NCI-H748 (cell line): ENCODE measurements around the gene ARHGAP24.
"Not testable (repeated sequence)": the region's sequence is repeated elsewhere in the genome, so short reads cannot be mapped to it uniquely, and the experiment has no call there.

Source experiments
- DNase-seq: peaks from one replicate; lab custom pipeline; 2025; ENCODE audit not compliant: unreplicated experiment; lab: John Stamatoyannopoulos, UW

Gene ARHGAP24

DNA sequence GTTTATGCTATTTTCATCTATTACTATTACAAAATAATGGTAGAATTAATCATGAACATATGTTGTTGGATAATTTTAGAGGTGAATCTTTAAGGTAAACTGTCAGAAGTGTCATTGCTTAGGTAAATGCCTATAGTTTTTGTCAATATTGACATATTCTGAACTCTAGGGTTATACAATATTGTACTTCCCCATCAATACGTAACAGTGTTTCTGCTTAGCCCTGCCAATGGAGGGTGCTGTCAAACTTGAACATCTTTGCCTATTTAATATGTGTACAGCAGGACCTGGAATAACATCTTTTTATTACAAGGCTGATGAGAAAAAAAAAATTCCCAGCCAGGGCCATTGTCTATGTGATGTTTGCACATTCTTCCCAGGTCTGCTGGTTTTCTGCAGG is 40.8 kb downstream of the ARHGAP24 start:
- no peak for DNase-seq

DNA sequence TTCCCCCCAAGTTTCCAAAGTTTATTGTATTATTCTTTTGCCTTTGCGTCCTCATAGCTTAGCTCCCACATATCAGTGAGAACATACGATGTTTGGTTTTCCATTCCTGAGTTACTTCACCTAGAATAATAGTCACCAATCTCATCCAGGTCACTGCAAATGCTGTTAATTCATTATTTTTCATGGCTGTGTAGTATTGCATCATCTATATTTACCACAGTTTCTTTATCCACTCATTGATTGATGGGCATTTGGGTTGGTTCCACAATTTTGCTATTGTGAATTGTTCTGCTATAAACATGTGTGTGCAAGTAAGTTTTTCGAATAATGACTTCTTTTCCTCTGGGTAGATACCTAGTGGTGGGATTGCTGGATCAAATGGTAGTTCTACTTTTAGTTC is 43.6 kb downstream of the ARHGAP24 start:
- DNase-seq: not testable (repeated sequence)

DNA sequence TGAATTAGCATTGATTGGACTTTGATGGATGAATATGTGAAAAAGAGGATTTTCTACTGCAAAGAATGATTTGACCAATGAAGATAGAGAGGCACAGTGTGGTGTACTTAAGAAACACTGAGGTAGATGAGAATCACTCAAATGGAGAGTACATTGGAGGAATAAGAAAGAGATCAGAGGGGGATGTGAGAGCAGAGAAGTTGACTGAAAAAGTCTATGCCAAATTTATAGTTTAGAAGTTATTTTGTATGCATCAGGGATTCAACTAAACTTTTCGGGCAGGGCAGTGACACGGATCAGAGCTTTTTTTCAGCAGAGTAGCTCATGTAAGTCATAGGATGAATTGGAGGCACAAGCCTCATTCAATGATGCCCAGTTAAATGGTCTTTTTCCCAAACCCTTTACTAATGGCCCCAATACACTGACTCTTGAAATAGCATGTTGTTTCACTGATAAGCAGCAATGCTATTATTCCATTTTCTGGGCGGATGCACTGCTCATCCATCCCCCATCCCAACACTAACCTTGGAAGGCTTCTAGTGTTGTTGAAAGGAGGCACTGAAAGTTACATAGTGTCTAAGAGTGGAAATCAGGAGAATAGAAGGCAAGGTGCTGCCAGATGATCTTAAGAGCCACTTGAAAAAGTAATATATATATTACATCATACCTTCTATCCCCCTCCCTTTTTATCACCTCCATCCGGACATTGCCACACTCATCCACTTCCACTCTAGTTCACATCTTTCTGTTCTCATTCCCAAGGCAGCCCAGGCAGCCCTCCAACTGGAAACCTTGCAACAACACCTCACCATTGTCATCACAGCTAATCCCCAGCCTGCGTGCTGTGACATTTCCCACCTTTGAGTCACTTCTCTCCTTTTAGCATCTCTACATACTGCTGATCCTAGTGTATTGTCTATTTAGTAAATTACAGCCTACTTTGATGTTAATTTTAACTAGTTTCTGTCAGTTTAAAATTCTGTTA is 46.1 kb downstream of the ARHGAP24 start:
- DNase-seq: no peak

DNA sequence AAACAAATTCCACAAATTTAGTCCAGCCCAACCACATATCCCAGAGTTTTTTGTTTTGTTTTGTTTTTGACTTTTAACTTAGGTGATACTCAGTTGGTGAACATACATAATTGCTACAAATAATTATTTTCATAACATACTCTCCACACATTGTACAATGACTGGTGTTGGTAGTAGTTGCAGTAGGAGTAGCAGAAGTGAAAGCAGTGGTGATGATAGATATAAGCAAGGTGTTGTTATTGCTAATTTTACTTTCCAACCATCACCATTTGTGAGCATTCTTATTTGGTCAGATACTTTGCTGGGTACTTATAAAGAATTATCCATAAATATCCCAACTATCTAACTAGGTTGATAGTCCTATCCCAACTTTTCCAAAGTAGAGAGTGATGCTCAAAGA is 47.3 kb downstream of the ARHGAP24 start:
- DNase-seq: no peak

DNA sequence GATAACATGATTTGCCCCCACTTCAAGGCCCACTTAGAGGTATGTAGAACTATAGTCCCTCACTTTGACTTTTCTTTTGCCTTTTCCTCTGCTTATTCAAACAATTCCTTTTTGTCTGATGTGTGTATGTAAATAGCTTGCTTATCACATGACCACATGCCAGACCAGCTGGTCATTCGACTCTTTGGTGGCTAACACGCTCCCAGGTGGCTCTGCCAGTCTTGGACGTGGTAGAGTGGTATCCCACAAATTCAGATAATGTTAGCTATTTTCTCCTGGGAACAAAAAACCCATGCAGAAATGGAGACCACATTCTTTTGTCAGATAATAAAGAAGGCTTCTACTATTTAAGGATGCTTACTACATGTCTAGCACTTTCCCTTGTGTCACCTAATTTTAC is 47.9 kb downstream of the ARHGAP24 start:
- peak; percentile 0 for DNase-seq

DNA sequence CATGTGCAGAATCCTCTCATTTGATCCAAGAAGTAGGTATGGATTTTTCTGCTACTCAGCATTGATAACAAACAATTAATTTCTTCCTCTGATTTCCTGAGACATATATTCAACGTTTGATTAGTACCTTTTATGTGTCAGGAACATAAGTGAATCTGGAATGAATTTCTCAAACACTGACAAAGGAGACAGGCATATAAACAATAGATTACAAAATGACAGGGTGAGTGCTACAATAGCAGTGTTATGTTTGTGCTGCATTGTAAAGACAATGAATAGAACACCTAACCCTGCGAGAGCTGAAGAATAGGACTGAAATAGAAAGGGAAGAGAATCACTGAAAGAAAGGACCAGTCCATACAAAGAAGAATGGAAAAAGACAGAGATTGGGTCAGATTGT is 52.9 kb downstream of the ARHGAP24 start:
- DNase-seq: no peak

DNA sequence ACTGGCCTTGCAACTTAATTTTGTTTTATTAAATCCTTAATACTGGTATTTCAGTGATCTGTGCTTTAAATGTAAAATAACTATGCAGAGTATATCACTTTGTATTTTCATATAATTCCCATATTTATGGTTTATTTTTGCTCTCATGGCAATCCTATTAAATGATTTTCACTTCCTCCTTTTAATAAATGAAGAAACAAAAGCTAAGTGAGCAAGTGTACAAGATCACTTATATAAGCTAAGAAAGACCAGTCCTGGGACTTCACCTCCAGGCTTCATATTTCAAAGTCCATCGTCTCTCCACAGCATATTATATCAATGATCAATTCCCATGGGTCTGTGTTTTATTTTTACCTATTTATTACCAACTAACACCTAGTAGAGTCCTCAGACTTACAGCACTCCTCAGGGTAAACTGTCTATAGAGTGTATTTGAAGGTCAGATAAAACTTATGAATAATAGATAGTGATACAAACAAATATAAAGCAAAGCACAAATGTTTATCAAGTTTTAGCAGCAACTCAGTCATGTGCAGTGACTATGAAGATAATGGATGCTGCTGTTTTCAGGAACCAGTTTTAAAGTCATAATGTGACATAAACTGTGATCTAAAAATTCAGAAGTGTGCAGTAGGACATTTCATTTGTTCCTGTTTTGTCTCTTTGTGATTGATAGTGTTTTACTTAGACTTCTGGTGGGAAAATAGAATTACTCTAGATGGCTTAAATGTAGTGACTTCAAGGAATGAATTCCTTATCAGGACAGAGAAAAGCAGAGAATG is 56.8 kb downstream of the ARHGAP24 start:
- DNase-seq: no peak

DNA sequence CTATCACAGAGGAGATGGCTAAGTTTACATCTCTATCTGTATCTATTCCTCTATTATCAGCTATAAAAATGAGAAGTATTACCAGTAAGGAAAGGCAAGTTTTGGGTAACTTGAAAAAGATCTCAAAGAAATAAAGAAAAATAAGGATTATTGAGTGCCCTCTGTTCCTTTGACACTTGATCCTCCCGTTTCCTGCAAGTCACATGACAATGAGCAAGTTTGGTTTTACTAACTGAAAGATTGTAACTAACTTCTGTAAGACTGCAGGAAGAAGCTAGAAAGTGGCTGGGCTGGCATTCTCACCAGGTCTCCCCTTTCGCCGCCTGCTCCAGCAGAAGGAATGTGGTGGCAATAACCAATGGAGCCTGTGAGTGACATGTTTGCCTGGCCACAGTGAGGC is 59.2 kb downstream of the ARHGAP24 start:
- DNase-seq: no peak

DNA sequence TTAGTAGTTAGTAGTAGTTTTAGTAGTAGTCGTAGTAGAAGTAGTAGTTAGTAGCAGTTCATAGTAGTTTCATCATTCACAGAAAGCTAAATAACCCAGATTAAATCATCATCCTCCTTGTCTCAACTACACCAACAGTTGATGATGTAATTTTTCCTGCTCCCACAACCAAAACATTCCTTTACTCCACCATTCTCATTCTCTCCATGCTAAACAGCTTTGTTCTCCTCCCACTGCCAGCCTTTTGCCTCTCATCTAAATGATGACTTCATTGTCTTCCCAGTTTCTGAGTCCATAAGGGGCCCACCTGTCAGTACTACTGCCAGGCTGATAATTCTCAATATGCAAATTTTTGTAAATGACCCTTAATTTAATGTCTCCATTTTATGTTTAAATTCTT is 68.9 kb downstream of the ARHGAP24 start:
- no peak for DNase-seq

DNA sequence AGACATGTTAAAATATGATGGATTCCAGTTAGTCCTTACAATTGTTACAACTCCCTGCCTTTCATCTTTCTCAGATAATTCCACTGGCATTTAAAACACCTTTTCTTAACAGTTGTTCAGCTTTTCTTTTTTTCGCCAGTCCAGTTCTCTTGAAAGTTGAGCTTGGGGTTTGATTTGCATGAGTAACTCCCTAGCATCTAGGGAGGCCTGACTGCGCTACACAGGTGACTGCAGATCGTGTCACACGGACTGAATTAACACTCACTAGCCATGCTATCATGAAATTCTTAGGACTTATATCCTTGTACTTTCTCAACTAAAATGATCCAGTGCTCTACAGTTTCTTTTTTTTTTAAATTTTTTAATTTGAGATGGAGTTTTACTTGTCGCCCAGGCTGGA is 69.8 kb downstream of the ARHGAP24 start:
- DNase-seq: no peak

DNA sequence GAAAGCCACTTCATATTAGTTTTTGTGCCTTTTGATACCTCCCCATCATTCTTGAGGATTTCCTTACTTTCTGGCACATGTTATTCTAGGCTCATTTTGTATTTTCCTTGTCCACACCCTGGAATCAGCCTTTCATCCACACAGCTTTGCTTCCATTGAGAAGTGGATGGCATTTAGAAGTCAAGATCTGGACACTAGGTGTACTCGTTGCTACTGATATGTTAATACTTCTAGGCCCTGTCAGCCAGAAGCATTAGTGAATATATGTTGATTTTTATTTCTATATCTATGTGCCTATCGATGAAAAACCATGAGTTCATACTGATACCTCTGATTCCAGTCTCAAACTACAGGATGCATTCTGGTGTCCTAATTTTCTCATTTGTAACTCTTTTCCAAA is 73.2 kb downstream of the ARHGAP24 start:
- no peak for DNase-seq

DNA sequence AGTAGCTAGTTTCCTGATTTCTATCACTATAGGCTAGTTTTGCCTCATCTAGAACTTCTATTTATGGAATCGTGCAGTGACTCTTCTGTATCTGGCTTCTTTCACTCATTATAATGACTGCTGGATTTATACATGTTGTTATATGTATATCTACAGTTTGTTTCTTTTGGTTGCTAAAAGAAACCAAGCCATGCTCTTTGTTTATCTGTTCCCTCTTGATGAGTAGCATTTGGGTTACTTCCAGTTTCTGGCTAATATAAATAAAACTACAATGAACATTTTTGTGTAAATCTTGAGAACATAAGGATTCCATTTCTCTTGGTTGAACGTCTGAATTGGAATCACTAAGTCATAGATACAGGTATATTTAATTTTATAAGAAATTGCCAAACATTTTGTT is 73.9 kb downstream of the ARHGAP24 start:
- DNase-seq: no peak

DNA sequence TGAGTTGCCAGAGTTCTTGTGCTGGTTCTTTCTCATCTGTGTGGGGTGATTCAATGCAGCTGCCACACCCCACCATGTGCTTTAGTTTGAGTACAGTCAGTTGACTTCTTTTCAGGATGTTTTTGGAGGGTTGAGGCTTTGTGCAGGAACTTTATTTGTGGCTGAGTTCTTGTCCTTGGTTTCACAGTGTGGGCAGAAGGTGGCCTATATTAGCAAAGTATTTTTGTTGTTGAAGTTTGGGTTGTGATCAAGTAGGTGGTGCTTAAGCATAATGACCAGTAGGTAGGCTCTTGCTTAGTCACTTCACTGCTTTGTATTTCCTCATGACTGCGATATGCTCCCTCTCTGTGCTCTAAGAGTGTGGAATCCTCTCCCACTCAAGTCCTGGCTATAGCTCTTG is 80.3 kb downstream of the ARHGAP24 start:
- DNase-seq: no peak

DNA sequence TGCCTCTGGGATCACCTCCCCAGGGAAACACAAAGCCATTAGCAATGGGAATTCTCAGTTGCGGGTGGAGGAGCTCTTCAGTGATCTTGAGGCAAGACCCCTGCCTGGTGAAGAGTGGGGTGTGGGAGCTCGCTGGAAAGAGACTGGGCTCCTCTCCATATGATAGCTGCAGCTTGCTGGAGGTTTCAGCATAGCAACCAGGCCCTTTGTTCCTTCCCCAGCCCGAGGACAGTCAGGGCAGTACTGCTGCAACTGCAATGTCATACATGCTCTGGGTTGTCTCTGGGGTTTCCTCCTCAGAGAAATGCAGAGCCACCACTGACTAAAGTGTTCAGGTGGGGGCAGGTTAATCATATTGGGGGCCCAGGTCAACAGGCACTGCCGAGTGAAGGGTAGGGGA is 81.3 kb downstream of the ARHGAP24 start:
- no peak for DNase-seq

DNA sequence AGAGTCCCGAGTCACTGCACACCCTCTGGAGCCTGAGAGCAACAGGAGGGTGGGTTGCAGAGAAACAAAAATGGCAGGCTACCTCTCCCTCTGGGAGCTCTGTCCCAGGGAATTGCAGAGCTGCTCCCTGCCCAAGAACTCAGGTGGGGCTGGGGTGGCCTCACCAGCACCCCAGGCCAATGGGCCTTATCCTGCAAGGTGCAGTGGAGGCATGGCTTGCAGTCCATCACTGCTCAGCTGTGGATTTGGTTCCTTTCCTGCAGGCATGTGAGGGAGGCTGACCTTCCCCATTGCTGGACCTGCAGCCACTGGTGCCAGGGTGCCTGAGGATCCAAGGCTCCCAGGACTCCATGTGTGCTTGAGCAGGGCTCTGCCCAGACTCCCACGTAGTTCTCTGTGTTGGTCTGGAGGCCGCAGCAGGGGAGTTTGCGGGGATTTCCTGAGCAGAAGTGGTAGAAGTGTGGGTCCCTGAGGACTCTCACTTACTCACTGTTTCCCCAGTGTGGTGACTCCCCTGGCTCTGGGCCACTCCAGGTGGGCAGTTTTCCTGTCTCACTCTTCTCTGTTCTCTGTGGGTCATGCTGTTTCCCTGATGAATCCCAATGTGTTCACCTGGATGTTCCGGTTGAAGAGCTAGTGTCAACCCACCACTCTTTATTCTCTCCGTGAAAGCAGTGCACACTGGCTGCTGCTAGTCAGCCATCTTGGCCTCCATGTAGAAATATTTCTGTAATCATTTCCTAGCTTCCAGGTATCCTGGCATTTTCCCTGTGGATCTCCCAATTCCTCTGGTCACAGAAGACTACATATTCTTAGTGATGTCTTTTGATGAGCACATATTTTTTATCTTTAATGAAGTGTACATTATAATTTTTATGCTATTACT is 82.3 kb downstream of the ARHGAP24 start:
- no peak for DNase-seq

DNA sequence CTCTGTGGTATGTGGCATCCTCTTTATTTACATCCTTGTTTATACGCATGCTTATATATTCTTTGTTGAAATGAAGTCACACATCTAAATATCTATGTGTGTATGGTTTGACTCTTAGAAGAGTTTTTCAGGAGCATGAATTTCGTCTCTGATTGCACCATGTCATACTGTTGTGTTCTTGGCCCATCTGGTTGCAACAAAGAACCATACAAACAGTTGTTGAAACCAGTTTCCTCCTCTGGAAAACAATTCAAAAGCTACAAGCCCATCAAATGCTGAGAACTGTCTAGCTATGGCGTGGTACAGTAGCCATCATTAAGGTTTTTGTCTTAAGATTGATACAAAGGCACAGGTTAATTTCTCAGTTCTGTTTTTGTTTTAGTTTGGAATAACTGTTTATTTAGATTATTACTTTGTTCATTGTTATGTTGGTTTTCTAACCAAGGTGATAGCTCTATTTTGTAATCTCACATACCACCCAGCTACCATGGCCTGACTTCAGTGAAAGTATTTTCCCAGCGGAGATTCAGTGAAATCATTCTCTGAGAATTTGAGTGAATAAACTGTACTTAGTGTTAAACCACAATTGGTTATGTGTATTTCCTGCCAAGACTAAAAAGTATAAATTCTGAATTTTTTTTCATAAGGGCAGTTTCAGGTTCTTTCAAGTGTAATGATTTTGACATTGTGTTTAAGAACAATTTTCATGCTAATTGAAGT is 91.0 kb downstream of the ARHGAP24 start:
- no peak for DNase-seq

DNA sequence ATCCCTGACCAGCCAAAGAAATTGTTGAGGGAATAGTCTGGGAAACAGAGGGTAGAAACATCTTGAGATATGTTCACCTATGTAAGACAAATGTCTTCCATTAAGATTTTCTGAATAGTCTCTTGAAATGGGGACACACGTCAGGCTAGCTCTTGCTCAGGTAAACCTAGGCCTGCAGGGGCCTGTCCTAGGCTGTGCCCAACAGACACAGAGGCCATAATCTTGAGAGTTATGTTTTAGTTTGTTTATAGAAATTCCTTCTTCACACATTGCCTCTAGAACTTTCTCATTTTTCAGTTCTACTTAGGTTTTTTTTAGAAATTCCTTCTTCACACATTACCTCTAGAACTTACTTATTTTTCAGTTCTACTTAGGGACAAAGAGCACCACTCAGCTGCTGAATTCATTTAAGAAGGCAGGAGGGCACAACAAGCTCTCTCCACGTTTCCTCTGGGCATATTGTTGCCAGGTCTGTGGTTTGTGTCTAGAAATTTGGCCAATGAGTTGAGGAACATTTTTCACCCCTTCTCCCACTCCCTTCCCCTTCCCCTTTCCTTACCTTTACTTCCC is 94.9 kb downstream of the ARHGAP24 start:
- no peak for DNase-seq

DNA sequence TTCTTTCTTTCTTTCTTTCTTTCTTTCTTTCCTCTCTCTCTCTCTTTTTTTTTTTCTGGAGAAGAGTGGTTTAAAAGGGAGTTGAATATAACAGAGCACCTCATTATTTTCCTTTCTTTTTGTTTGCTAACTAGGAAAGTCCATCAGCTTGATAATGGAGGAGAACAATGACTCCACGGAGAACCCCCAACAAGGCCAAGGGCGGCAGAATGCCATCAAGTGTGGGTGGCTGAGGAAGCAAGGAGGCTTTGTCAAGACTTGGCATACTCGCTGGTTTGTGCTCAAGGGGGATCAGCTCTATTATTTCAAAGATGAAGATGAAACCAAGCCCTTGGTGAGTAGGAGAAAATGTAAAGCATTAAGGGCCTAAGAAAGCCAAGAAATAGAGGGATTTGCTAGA is 95.4 kb downstream of the ARHGAP24 start:
- DNase-seq: no peak

DNA sequence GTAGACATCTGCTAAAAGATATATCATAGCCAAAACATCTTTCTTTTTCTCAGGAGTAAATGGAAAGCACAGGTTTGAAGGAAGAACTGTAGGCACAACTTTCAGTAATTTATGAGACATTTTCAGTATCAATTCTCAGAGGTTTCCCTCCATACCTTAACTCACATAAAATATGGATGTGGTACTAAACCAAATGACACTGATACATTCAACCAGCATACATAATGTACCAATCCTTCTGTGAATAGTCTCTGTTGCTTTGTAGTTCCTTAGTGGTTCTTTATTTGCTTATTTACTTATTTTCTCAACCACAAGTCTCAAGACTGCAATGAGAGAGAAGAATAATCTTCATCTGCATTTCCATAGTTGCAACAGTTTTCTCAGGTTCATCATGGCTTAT is 96.1 kb downstream of the ARHGAP24 start:
- no peak for DNase-seq

DNA sequence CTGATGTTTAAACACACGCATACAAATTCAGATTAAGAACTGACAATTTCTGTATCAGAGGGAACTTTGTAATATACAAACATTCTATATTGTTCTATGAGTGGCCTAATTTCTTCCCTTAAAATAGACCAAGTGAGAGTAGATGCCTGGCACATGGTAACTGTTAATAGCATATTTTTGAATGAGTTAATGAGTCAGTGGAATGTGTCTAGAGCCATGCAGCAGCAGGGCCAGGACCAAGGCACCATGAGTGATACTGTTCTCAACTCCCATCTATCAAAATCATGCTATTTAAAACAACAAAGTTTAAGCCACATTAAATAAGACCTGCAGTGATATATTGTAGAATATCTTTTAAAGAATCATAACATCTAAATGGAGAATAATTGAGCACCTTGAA is 98.3 kb downstream of the ARHGAP24 start:
- no peak for DNase-seq
